GM18909 (cell line): Measurements from ENCODE around the gene SSBP4.
A peak's percentile ranks its signal among the peaks of the same experiment; 100 is the strongest.

Experiments used
- ATAC-seq: cut with Tn5 transposase; IDR thresholded peaks from one replicate; pipeline ENCODE4 v1.9.1; 2021; ENCODE audit warnings: mild to moderate bottlenecking; ENCODE audit not compliant: unreplicated experiment, poor library complexity

SSBP4 gene

GRCh38 chr19:18419699-18420460 lies 682 bp downstream of the SSBP4 start:
- no peak for ATAC-seq

GRCh38 chr19:18420930-18421329 lies 1.7 kb downstream of the SSBP4 start:
- ATAC-seq: no peak

GRCh38 chr19:18421371-18421959 lies 2.3 kb downstream of the SSBP4 start:
- ATAC-seq: no peak

GRCh38 chr19:18422530-18423191 lies 3.5 kb downstream of the SSBP4 start:
- no peak for ATAC-seq

- no peak for ATAC-seq
Observed at GRCh38 chr19:18423258-18424020, 4.2 kb downstream of the SSBP4 start.

GRCh38 chr19:18424122-18424889 lies 5.1 kb downstream of the SSBP4 start:
- no peak for ATAC-seq

GRCh38 chr19:18424890-18425514 lies 5.8 kb downstream of the SSBP4 start:
- no peak for ATAC-seq

- no peak for ATAC-seq
Observed at GRCh38 chr19:18425515-18426415, 6.6 kb downstream of the SSBP4 start.

GRCh38 chr19:18426416-18426767 lies 7.2 kb downstream of the SSBP4 start:
- no peak for ATAC-seq

GRCh38 chr19:18427080-18427742 lies 8.0 kb downstream of the SSBP4 start:
- ATAC-seq: no peak

GRCh38 chr19:18427743-18428113 lies 8.5 kb downstream of the SSBP4 start:
- no peak for ATAC-seq

- no peak for ATAC-seq
Observed at GRCh38 chr19:18428173-18428786, 9.1 kb downstream of the SSBP4 start.

- peak; percentile 68 for ATAC-seq
Observed at GRCh38 chr19:18428787-18429674, 9.8 kb downstream of the SSBP4 start.

GRCh38 chr19:18429717-18430416 lies 10.7 kb downstream of the SSBP4 start:
- ATAC-seq: no peak

- ATAC-seq: no peak
Observed at GRCh38 chr19:18430417-18431144, 11.4 kb downstream of the SSBP4 start.
